ENCODE measurements around the gene CAV3.

CAV3 gene

GRCh38 chr3:8736436-8736835 is 2.8 kb downstream of the CAV3 start:
- DNase-seq, result no peak

GRCh38 chr3:8737301-8737700 is 3.7 kb downstream of the CAV3 start:
- DNase-seq, result no peak

- DNase-seq, result no peak
Measured at GRCh38 chr3:8737823-8738222, 4.2 kb downstream of the CAV3 start.

- DNase-seq, result no peak
Measured at GRCh38 chr3:8738639-8739038, 5.0 kb downstream of the CAV3 start.

GRCh38 chr3:8739757-8740504 is 6.3 kb downstream of the CAV3 start:
- DNase-seq, result peak; percentile 83

- DNase-seq, result peak; percentile 92
Measured at GRCh38 chr3:8741581-8742261, 8.1 kb downstream of the CAV3 start.

- peak; percentile 85 for DNase-seq
Measured at GRCh38 chr3:8743021-8743601, 9.5 kb downstream of the CAV3 start.

GRCh38 chr3:8743911-8744310 is 10.3 kb downstream of the CAV3 start:
- no peak for DNase-seq

GRCh38 chr3:8745619-8746370 is 12.2 kb downstream of the CAV3 start:
- DNase-seq, result no peak

- DNase-seq, result peak; percentile 31
Measured at GRCh38 chr3:8746780-8747345, 13.3 kb downstream of the CAV3 start.

GRCh38 chr3:8749316-8749715 is 15.7 kb downstream of the CAV3 start:
- no peak for DNase-seq

- no peak for DNase-seq
Measured at GRCh38 chr3:8752832-8753231, 19.2 kb downstream of the CAV3 start.

- no peak for DNase-seq
Measured at GRCh38 chr3:8755097-8755496, 21.5 kb downstream of the CAV3 start.

GRCh38 chr3:8755564-8756237 is 22.1 kb downstream of the CAV3 start:
- no peak for DNase-seq

- DNase-seq, result no peak
Measured at GRCh38 chr3:8756671-8757070, 23.1 kb downstream of the CAV3 start.

GRCh38 chr3:8757551-8758518 is 24.2 kb downstream of the CAV3 start:
- DNase-seq, result peak; percentile 79

GRCh38 chr3:8759038-8759707 is 25.6 kb downstream of the CAV3 start:
- peak; percentile 28 for DNase-seq

GRCh38 chr3:8760091-8760490 is 26.5 kb downstream of the CAV3 start:
- DNase-seq, result no peak

GRCh38 chr3:8760506-8760905 is 26.9 kb downstream of the CAV3 start:
- no peak for DNase-seq

GRCh38 chr3:8761866-8762265 is 28.3 kb downstream of the CAV3 start:
- DNase-seq, result no peak
